ENCODE results near the gene PRAME. TPM values are rescaled to one million over a fixed set of nuclear protein-coding genes. Genes with fewer than 3 reads are reported as not detected.

PRAME gene
- total and polyA plus RNA-seq, 11 donors, result 0.23 to 0.59 TPM; not detected in 9

DNA sequence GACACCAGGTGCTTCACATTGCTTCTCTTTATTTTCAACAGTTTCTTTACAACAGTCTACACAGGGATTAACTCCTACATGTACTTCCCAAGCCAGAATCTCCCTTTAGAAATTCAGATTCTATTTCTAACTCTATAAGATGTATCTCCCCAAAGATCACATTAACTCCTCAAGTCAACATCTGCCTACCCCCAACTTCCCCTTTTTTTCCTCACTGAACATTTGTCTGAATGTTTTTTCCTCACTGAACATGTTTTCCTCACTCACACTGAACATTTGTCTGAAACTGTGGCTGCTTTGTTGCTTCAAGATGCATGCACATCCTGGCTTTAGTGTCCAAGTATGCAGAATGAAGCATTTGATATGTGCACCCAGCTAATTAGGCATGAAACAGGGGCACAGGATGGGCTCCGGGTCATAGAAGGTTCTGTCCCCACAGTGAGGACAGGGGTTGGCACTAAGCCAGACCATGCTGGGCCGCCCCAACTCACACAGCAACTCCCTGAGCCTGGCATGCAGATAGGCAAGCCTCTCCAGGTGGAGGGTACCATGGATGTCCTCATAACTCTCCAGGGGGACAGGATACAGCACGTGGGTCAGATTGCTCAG is 11.3 kb downstream of the PRAME start:
- intact Hi-C loops (cut with DNase I), result no loop called here
- Histone ChIP-seq H3K9me3 (no peaks in the 10 kb centered on the region), H3K27ac (no peak overlapping the region), H3K4me3 (no peak overlapping the region), H3K4me1 (no peaks in the 10 kb centered on the region), H3K36me3 (no peaks in the 10 kb centered on the region), H3K27me3 (peaks cover 0 to 10% (median 0%) of the 10 kb centered on the region in 9 donors)
- 42 to 60% (median 48%) methylated on average over 2 to 3 of the region's 3 CpGs for WGBS, 4 donors
- DNase-seq, result no peak
- TF ChIP-seq, protein P1, sequence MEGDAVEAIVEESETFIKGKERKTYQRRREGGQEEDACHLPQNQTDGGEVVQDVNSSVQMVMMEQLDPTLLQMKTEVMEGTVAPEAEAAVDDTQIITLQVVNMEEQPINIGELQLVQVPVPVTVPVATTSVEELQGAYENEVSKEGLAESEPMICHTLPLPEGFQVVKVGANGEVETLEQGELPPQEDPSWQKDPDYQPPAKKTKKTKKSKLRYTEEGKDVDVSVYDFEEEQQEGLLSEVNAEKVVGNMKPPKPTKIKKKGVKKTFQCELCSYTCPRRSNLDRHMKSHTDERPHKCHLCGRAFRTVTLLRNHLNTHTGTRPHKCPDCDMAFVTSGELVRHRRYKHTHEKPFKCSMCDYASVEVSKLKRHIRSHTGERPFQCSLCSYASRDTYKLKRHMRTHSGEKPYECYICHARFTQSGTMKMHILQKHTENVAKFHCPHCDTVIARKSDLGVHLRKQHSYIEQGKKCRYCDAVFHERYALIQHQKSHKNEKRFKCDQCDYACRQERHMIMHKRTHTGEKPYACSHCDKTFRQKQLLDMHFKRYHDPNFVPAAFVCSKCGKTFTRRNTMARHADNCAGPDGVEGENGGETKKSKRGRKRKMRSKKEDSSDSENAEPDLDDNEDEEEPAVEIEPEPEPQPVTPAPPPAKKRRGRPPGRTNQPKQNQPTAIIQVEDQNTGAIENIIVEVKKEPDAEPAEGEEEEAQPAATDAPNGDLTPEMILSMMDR (IDR thresholded peaks at IDR 0.05), result no peak
- TF ChIP-seq POLR2A (IDR thresholded peaks at IDR 0.05), result no peak
- no peak for ATAC-seq

DNA sequence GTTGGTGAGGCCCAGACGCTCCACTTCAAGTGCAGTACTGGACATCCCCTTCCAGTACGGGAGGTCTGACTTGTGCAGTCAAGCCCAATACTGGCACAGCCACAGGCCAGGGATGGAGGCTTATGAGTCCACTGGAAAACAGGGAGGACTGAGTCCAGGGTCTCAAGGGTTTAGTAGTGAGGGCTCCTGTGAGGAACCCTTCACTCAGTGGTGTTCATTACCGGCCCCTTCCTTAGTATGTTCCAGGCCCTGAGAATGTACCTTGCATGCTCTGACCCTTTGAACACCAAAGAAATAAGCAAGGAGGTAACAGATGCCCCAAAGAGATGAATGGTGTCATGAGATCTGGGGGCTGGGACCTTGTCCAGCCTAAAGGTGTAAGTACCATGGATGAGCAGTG is 11.8 kb downstream of the PRAME start:
- WGBS, 4 donors, result 81 to 96% (median 87%) methylated on average over 3 of the region's 3 CpGs
- H3K4me1 ChIP-seq, result no peaks in the 10 kb centered on the region

DNA sequence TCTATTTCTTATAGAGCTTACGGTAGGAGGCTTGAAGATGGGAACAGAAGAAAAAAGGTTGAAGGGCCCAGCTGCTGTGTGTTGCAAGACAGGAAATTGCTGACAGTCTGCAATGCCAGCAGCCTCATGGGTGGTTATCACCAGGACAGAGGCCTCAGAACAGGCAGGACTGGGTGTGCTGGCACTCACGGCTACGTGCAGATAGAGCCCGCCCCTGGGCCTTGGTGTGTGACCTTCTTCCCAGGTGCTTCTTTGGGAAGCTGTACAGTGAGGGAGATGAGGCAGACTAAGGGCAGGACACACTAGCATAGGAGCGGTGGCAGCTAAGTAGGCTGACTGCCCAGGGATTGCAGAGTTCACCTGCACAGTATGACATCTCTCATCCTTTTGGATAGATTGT is 12.6 kb downstream of the PRAME start:
- peaks cover 0 to 19% (median 0%) of the 10 kb centered on the region in 9 donors for H3K27me3 ChIP-seq
- no peaks in the 10 kb centered on the region for H3K36me3 ChIP-seq
- no peak overlapping the region for H3K27ac ChIP-seq
- intact Hi-C loops (cut with DNase I), result no loop called here
- H3K4me3 ChIP-seq, result no peak overlapping the region
- no peaks in the 10 kb centered on the region for H3K4me1 ChIP-seq
- TF ChIP-seq, protein P1 (IDR thresholded peaks at IDR 0.05), result no peak
- TF ChIP-seq POLR2A (IDR thresholded peaks at IDR 0.05), result no peak
- H3K9me3 ChIP-seq, result no peaks in the 10 kb centered on the region
- ATAC-seq (peak in 1 of 4 donors; percentile 39), DNase-seq (peak in 1 of 5 donors; percentile 33)
- 49 to 75% (median 54%) methylated on average over 5 of the region's 5 CpGs for WGBS, 4 donors

More for the DNA sequence above, 11.8 kb downstream of the PRAME start:
- TF ChIP-seq, protein P1 (IDR thresholded peaks at IDR 0.05), result no peak
- no peak for TF ChIP-seq POLR2A (IDR thresholded peaks at IDR 0.05)
- DNase-seq, result no peak
- no peak for ATAC-seq
- no peak overlapping the region for H3K27ac ChIP-seq
- no peak overlapping the region for H3K4me3 ChIP-seq
- peaks cover 0 to 13% (median 0%) of the 10 kb centered on the region in 9 donors for H3K27me3 ChIP-seq
- H3K36me3 ChIP-seq, result no peaks in the 10 kb centered on the region
- intact Hi-C loops (cut with DNase I), result no loop called here
- H3K9me3 ChIP-seq, result no peaks in the 10 kb centered on the region

DNA sequence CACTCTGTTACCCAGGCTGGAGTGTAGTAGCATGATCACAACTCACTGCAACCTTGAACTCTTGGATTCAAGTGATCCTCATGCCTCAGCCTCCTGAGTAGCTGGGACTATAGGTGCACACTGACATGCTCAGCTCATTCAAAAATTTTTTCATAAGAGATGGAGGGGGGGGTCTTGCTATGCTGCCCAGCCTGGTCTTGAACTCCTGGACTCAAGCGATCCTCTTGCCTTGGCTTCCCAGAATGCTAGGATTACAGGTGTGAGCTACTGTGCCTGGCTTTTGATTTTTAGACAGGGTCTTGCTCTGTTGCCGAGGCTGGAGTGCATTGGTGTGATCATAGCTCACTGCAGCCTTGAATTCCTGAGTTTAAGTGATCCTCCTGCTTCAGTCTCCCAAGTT is 14.0 kb downstream of the PRAME start:
- peaks cover 0 to 25% (median 0%) of the 10 kb centered on the region in 9 donors for H3K27me3 ChIP-seq

More for the DNA sequence above, 14.0 kb downstream of the PRAME start:
- Histone ChIP-seq H3K4me1 (no peaks in the 10 kb centered on the region), H3K9me3 (peaks cover 0 to 4% (median 0%) of the 10 kb centered on the region in 12 donors), H3K4me3 (no peak overlapping the region), H3K36me3 (no peaks in the 10 kb centered on the region), H3K27ac (no peak overlapping the region)
- 82 to 93% (median 93%) methylated on average over 2 of the region's 2 CpGs for WGBS, 4 donors
- TF ChIP-seq POLR2A (IDR thresholded peaks at IDR 0.05), result no peak
- TF ChIP-seq, protein P1 (IDR thresholded peaks at IDR 0.05), result no peak
- DNase-seq (no peak), ATAC-seq (no peak)
- intact Hi-C loops (cut with DNase I), result no loop called here

Measured in heart left ventricle (tissue), 16 donors.